ENCODE results near the gene ACOT13. TPM values are rescaled to one million over a fixed set of nuclear protein-coding genes. Genes with fewer than 3 reads are reported as not detected.
"Not testable (repeated sequence)": the region's sequence is repeated elsewhere in the genome, so short reads cannot be mapped to it uniquely, and the experiment has no call there.

Gene ACOT13
- total RNA-seq, 2 experiments from 2014 or later, result 24.3 to 24.4 TPM

DNA sequence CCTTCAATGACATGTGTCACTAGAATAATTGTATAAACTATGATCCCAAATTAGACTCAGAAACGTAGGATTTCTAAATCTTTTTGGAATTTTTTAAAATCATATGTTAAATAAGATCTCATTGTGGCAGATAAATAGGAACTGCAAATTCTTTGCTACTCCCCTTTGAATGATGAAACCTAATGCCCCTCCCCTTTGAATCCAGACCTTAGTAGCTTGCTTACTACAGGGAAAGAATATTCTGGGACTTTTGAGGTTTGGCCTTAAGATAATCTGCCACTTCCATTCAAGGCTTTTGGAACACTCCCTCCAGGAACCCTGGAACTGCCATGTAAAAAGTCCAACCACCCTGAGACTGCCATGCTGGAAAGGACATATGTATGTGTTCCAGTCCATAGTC, 7.3 kb upstream of the ACOT13 start:
- CTCF ChIA-PET, result no interaction called here
- POLR2A ChIA-PET, result no interaction called here

- ChIA-PET CTCF (no interaction called here), POLR2A (no interaction called here)
Observed at GRCh38 chr6:24660105-24660504, 6.8 kb upstream of the ACOT13 start.

DNA sequence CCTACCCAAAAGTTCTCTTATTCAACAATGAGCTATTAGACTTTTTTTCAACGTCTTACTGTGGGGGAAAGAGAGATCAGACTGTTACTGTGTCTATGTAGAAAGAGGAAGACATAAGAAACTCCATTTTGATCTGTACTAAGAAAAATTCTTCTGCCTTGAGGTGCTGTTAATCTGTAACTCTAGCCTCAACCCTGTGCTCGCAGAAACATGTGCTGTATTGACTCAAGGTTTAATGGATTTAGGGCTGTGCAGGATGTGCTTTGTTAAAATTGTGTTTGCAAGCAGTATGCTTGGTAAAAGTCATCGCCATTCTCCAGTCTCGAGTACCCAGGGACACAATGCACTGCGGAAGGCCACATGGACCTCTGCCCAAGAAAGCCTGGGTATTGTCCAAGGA, 5.1 kb upstream of the ACOT13 start:
- CTCF ChIA-PET, POLR2A ChIA-PET: not testable (repeated sequence)

DNA sequence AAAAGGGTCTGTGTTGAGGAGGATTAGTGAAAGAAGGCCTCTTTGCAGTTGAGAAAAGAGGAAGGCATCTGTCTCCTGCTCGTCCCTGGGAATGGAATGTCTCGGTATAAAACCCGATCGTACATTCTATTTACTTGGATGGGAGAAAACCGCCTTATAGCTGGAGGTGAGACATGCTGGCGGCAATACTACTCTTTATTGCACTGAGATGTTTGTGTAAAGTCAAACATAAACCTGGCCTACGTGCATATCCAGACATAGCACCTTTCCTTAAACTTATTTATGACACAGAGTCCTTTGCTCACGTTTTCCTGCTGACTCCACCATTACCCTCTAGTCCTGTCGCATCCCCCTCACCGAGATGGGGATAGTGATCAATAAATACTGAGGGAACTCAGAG, 4.6 kb upstream of the ACOT13 start:
- ChIA-PET CTCF (no interaction called here), POLR2A (no interaction called here)

DNA sequence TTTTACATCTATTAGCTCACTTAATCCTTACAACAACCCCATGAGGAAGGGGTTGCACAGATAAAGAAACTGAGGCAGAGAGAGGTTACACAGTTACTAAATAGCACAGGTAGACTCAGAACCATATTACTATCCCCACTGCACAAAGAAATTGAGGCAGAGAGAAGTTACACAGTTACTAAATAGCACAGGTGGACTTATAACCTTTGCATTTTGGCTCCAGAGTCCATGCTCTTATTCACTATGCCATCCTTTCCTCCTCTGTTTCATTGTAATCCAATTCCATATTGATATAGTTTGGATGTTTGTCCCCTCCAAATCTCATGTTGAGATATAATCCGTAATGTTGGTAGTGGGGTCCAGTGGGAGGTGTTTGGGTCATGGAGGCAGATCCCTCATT, 3.7 kb upstream of the ACOT13 start:
- ChIA-PET CTCF (no interaction called here), POLR2A (no interaction called here)

DNA sequence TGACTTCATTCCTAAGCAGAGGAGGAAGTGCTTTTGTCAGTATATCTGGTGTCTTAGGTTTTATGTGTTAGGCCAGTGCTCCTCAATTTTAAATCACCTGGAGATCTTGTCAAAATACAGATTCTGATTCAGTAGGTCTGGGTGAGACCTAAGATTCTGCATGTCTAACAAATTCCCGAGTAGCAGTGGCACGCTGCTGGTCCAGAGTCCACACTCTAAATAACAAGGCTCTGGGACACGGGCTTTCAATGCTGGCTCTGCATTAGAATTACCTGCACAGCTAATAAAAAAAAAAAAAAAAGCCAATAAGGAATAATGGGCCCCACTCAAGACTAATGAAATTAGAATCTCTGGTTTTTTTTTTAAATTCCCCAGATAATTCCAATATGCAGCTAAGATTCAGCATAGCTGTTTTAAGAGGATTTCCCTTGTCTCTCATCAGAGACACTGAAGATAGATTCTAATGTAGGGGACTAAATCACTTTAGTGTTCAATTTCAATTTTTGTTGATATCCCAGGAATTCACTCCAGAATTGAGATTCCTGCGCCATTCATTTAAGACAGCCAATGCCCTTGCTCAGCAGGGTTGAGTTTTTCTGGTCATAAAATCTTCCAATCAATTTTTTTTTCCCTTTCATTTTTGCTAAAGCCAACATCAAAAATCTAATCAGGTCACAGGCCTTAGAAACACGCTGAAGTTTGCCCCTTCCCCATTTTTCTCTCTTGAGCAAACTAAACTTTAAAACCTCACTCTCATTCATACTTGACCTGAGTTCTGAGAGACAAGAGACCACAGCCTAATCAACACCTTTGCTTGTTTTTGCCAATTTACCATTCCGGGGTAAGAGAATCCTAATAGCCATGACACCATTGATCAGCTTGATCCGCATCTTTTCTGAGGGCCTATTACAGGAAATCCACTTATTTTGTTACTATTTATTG, 2.6 kb upstream of the ACOT13 start:
- CTCF ChIA-PET, result no interaction called here

GRCh38 chr6:24666097-24666640, 708 bp upstream of the ACOT13 start:
- CTCF ChIA-PET, result interaction anchor here (0.7 to 1.8 kb wide), 6 partner anchors 11 to 171 kb away, joined by 3 to 8 read pairs (median 4); partner anchors contain the start of gene KIAA0319
- POLR2A ChIA-PET, result interaction anchor here (1.0 to 1.4 kb wide), 4 partner anchors 11 to 172 kb away, joined by 3 to 5 read pairs (median 3); partner anchors contain the start of gene ALDH5A1

More for the DNA sequence above, 2.6 kb upstream of the ACOT13 start:
- POLR2A ChIA-PET, result interaction anchor here (0.5 kb wide), 1 partner anchor 54 kb away, joined by 3 read pairs; no protein-coding TSS in a partner anchor

- ChIA-PET CTCF (interaction anchor here (1.0 to 1.8 kb wide), 5 partner anchors 16 to 172 kb away, joined by 4 to 8 read pairs (median 5); partner anchors contain the start of gene KIAA0319), POLR2A (interaction anchor here (1.3 kb wide), 1 partner anchor 12 kb away, joined by 5 read pairs; no protein-coding TSS in a partner anchor)
Observed at GRCh38 chr6:24667378-24667803, 514 bp downstream of the ACOT13 start.

DNA sequence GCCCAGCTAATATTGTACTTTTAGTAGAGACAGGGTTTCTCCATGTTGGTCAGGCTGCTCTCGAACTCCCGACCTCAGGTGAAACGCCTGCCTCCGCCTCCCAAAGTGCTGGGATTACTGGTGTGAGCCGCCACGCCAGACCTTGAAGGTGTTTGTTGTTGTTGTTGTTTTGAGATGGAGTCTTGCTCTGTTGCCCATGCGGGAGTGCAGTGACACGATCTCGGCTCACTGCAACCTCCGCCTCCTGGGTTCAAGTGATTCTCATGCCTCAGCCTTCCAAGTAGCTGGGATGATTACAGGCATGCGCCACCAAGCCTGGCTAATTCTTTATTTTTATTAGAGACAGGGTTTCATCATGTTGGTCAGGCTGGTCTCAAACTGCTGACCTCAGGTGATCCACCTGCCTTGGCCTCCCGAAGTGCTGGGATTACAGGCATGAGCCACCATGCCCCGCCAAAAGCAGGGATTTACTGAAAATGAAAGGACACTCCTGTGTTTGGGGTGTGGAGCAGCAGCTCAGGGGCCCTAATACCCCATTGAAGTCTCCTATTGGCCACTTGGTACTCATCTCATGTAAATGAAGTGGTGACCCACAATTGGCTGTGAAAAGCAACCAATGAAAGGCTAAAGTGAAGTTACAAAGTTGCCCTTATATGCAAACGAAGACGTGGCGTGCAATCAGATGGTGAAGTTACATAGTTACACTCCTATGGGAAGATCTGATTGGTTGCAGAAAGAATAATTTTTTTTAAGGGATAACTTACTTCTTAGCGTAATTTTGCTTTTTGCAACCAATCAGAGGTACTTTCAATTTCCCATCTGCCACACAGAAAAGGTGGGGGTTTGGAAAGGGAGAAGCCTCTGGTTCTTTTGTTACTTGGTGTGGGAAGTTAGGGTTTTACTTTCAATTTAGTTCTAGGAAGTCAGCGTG, 1.5 kb downstream of the ACOT13 start:
- CTCF ChIA-PET, result interaction anchor here (1.4 kb wide), 1 partner anchor 85 kb away, joined by 3 read pairs; no protein-coding TSS in a partner anchor
- POLR2A ChIA-PET, result not testable (repeated sequence)

- ChIA-PET POLR2A (no interaction called here), CTCF (interaction anchor here (1.4 kb wide), 1 partner anchor 85 kb away, joined by 3 read pairs; no protein-coding TSS in a partner anchor)
Observed at GRCh38 chr6:24668997-24669361, 2.1 kb downstream of the ACOT13 start.

DNA sequence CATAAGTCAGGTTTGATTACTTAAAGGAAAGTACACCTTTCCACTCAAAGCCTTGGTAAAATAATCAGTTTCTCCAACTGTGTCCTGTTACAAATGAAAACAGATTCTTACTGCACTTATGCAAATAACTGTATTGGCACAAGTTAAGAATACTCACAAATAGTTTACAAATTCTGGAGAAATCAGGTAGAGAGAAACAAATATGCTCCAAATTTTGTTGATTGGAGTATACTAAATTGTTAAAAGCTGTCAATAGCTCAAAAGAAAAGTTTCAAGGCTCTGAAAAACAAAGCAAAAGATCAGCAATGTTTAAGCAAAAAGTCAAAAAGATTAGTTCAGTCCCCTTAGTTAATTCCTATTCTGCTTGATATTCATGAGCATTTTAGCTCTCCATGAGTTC, 3.6 kb downstream of the ACOT13 start:
- POLR2A ChIA-PET, CTCF ChIA-PET: not testable (repeated sequence)

DNA sequence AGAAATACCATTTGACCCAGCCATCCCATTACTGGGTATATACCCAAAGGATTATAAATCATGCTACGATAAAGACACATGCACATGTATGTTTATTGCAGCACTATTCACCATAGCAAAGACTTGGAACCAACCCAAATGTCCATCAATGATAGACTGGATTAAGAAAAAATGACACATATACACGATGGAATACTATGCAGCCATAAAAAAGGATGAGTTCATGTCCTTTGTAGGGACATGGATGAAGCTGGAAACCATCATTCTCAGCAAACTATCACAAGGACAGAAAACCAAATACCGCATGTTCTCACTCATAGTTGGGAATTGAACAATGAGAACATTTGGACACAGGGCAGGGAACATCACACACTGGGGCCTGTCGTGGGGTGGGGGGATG, 4.2 kb downstream of the ACOT13 start:
- POLR2A ChIA-PET, CTCF ChIA-PET: not testable (repeated sequence)

DNA sequence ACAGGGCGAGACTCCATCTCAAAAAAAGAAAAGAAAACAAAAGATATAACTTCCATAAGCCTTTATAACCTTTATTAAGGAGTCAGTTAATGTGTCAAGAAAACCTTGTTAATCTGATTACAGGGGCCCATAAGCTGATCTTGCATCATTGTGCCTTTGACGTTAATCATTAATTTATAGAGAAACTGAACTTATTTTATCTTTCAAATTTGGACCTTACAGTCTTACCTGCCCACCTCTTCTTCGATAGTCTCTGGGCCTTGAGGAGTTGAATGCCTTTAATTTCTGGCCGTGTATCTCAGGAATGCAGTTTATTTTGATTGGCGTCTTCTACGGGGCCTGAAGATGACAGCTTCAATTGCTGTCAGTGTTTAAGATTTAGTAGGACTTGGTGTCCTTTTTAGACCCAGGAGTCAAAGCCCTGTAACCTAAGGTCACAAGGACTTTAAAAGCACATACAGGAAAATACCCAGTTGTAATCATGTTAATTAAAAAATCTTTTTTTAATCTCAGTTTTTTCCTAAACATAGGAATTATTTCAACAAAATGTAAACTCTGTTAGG, 5.8 kb downstream of the ACOT13 start:
- ChIA-PET CTCF (no interaction called here), POLR2A (no interaction called here)

DNA sequence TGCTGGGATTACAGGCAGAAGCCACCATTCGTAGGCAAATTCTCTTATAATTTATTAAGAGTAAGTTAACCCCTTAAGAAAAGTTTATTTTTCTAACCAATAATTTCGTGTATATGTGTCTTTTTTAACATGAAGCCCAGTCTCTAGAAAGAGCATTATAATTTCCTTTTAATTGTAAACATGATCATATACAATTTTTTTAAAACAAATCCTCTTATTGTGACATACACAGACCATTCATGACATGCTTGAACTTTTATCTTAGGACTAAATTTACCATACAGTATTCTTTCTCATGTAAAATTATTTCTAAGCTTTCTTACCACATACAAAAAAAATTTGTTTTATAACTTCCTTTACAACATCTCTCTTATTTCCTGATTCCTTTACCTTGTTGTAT, 6.7 kb downstream of the ACOT13 start:
- CTCF ChIA-PET, result no interaction called here

DNA sequence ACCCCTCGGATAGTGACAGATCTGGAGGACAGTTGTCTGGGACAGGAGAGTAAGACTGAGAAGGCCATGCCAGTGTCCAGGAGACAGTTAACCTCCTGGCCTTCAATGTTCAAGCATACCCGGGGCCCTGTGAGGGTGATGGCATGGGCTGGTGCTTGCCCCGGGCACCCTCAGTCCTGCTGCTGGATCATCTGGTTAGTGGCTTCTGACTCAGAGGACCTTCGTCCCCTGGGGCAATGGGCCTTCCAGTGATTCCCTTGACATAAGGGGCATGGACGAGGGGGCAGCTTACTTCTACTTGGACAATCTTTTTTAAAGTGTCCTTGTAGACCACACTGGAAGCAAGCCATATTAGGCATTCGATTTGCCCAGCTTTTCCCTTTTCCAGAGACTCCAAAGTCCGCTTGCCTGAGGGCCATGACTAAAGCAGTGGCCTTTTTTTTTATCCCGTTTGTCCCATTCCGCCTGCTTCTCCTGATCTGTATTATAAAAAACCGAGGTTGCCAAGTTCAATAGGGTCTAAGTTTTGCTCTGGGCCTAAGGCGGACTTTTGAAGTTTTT, 12.0 kb downstream of the ACOT13 start:
- CTCF ChIA-PET, POLR2A ChIA-PET: not testable (repeated sequence)

More for the DNA sequence above, 6.7 kb downstream of the ACOT13 start:
- POLR2A ChIA-PET, result no interaction called here

GRCh38 chr6:24680582-24680981, 13.7 kb downstream of the ACOT13 start:
- POLR2A ChIA-PET, result no interaction called here
- CTCF ChIA-PET, result no interaction called here

GRCh38 chr6:24683297-24684296, 16.7 kb downstream of the ACOT13 start:
- ChIA-PET POLR2A (no interaction called here), CTCF (interaction anchor here (1.4 to 1.9 kb wide), 2 partner anchors 16 to 115 kb away, joined by 3 to 5 read pairs; partner anchors contain the start of gene ACOT13)

DNA sequence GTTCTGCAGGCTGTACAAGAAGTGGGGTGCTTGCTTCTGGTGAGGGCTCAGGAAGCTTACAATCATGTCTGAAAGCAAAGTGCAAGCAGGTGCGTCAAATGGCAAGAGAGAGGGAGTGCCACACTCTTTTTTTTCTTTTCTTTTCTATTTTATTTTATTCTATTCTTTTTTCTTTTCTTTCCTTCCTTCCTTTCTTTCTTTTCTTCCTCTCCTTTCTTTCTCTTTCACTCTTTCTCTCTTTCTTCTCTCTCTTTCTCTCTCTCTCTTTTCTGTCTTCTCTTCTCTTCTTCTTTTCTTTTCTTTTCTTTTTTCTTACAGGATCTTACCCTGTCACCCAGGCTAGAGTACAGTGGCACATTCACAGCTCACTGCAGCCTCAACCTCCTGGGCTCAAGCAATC, 19.5 kb downstream of the ACOT13 start:
- POLR2A ChIA-PET, result no interaction called here
- CTCF ChIA-PET, result no interaction called here

Data from activated CD8-positive, alpha-beta memory T cell treated with anti-CD3 and anti-CD28 coated beads for 36 hours (primary cell).